Large intestine (tissue), 3 donors: ENCODE measurements around the gene SIGLEC9. TPM values are rescaled to one million over a fixed set of nuclear protein-coding genes. Genes with fewer than 3 reads are reported as not detected.

Source experiments
- DNase-seq, 2 donors: peaks; one replicate each; pipeline versions ENCODE4 v3.0.0 to v3.0.0-alpha.2; 2013
- H3K27ac ChIP-seq: one replicate; pipeline ENCODE4 v1.5.1; 2013; ENCODE audit warnings: low read length
- H3K27me3 ChIP-seq: 2 replicates; pipeline ENCODE4 v1.6.1; 2013; ENCODE audit warnings: low read length; ENCODE audit not compliant: control insufficient read depth, insufficient read depth
- H3K36me3 ChIP-seq: 2 replicates; pipeline ENCODE4 v1.6.1; 2013; ENCODE audit warnings: low read length; ENCODE audit not compliant: control insufficient read depth, insufficient read depth
- H3K4me1 ChIP-seq: one replicate; pipeline ENCODE4 v1.6.1; 2013; ENCODE audit warnings: low read length; ENCODE audit not compliant: control insufficient read depth, insufficient read depth
- H3K4me3 ChIP-seq: one replicate; pipeline ENCODE4 v1.5.1; 2013; ENCODE audit warnings: low read length
- H3K9me3 ChIP-seq: one replicate; pipeline ENCODE4 v1.6.1; 2013; ENCODE audit warnings: mild to moderate bottlenecking, low read depth, low read length, moderate library complexity; ENCODE audit not compliant: control insufficient read depth
- WGBS: methylation state at CpG from one replicate; pipeline ENCODE4 v1.1.5; 2013; ENCODE audit warnings: low lambda C conversion rate; ENCODE audit not compliant: insufficient coverage; 5-methylcytosine and 5-hydroxymethylcytosine counted together
- polyA plus RNA-seq: library from polyadenylated mRNA; unstranded; fragments of 120-200 nt; gene quantifications from one replicate; pipeline ENCODE4 v1.2.1, GENCODE V29; 2013

SIGLEC9 gene
- polyA plus RNA-seq, 1 donor: 0.76 TPM

DNA sequence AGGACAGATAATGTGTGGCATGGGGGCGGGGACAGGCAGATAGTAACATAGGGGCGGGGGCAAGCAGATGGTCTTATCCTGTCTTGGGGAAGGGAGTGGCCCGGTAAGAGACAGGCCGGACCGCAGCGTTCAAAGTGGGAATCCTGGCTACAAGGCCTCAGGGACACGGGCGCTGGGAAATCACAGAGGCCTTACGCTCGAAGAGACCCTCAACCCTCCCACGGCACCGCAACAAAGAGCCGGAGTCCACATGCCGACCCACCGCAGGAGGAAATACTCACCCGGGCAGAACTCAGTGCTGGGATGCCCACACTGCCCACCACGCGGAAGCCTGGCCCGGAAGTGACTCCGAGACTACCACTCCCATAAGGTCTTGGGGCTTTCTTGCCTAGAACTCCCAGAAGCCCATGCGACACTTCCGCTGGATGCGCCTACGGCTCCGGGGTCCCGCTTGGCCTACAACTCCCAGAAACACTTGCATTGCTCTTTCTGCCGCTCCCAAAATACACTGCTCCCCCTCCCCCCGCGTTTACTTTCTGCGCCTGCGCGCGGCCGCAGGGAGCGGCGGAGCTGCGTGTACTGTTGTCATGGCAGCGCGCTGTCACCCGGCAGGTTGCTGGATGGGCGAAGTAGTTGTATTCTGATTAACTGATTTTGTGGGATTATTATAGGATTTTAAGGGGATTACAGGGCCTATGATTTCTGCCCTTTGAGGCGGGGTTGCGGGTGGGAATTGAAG is 16.5 kb upstream of the SIGLEC9 start, which contains the start of gene CTU1:
Gene CTU1 (minus strand): TSS at position 344 of the 739 bp plus-strand sequence. CDS start 3,840 bp downstream, outside the sequence.
- H3K36me3 ChIP-seq: peaks cover 3% of the 10 kb centered on the region
- peak; percentile 99 to 100 for DNase-seq
- no peaks in the 10 kb centered on the region for H3K27me3 ChIP-seq
- H3K9me3 ChIP-seq: no peaks in the 10 kb centered on the region
- peak within 1 kb of the TSS; percentile 73 for H3K4me3 ChIP-seq
- peaks cover 8% of the 10 kb centered on the region for H3K4me1 ChIP-seq
- no CpG with 5 or more reads among the region's 43 CpGs for WGBS
- peak within 1 kb of the TSS; percentile 13 for H3K27ac ChIP-seq

- WGBS: no CpG with 5 or more reads among the region's 15 CpGs
- Histone ChIP-seq H3K4me3 (peak overlapping the region; percentile 73), H3K9me3 (no peaks in the 10 kb centered on the region), H3K4me1 (peaks cover 8% of the 10 kb centered on the region), H3K36me3 (peaks cover under 1% of the 10 kb centered on the region), H3K27me3 (no peaks in the 10 kb centered on the region), H3K27ac (no peak overlapping the region)
- no peak for DNase-seq
Measured at GRCh38 chr19:51108805-51109146, 15.9 kb upstream of the SIGLEC9 start.

DNA sequence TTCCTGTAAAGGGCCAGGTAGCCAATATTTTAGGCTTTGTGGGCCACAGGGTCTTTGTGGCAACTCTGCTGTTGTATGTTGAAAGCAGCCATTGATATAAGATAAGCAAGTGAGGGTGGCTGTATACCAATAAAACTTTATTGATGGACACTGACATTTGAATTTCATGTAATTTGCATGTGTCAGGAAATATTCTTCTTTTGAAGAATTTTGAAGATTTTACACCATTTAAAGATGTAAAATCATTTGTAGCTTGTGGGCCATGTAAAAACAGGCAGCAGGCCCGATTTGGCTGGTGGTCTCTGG is 14.1 kb upstream of the SIGLEC9 start:
- H3K4me3 ChIP-seq: no peak overlapping the region
- H3K36me3 ChIP-seq: no peaks in the 10 kb centered on the region
- H3K4me1 ChIP-seq: peaks cover 8% of the 10 kb centered on the region
- no peak for DNase-seq
- no CpG with 5 or more reads among the region's 1 CpG for WGBS
- no peaks in the 10 kb centered on the region for H3K27me3 ChIP-seq
- no peaks in the 10 kb centered on the region for H3K9me3 ChIP-seq
- no peak overlapping the region for H3K27ac ChIP-seq

GRCh38 chr19:51111606-51112005 is 13.1 kb upstream of the SIGLEC9 start:
- Histone ChIP-seq H3K27ac (no peak overlapping the region), H3K4me1 (peaks cover 8% of the 10 kb centered on the region), H3K36me3 (no peaks in the 10 kb centered on the region), H3K9me3 (no peaks in the 10 kb centered on the region), H3K4me3 (no peak overlapping the region), H3K27me3 (no peaks in the 10 kb centered on the region)
- no peak for DNase-seq
- no CpG with 5 or more reads among the region's 6 CpGs for WGBS

DNA sequence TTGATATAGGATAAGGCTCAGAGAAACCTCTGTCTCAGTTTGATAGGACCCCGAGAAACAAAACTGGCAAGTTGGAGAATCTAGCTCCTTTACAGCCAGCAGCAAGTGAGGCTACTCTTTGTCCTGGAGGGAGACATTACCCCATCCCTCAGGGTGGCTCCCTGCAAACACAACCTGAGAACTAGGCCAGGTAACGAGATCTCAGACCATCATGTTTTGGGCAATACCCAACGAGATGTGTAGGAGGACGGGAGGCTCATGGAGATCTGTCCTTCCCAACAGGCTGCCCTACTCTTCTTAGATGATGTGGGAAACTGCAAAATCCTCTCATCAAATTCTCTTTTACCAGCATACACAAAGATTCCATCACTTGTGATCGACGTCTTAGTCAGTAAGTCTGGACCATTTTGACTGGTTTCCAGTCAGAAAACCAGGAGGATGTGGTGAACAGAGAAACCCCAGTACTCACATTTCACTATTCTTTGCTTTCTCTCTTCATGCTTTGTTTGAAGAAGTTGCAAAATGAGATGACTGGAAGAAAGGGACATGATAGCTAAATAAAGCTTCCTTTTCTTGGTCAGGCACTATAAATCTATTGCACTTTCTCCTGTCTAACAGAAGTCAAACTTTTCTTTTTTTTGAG is 10.5 kb upstream of the SIGLEC9 start:
- no peaks in the 10 kb centered on the region for H3K36me3 ChIP-seq
- no peaks in the 10 kb centered on the region for H3K4me1 ChIP-seq
- H3K9me3 ChIP-seq: no peaks in the 10 kb centered on the region
- WGBS: no CpG with 5 or more reads among the region's 6 CpGs
- H3K27me3 ChIP-seq: no peaks in the 10 kb centered on the region
- no peak for DNase-seq
- H3K27ac ChIP-seq: no peak overlapping the region
- H3K4me3 ChIP-seq: no peak overlapping the region

DNA sequence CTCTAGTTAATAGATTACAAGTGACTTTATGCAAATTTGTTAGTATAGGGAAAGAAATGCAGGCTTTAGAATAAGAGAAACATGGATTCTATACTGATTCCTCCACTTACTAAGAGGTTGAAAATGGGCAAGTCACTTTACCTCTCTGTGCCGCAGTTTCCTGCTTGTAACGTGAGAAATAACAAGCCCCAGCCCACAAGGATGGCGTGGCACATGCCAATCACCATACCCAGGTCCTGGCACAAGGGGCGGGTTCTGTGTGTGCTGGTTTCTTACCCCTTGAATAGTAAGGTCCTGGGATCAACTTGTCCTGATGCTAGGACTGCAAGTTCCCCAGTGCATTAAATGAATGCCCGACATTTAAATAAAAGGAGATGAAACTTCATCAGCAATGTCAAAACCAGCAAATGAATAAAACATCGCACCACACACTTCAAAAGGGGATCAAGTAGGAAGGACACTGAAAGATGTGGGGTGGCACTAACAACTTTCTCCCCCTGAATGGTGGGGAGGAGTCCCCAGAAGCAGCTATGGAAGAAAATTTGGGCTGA is 7.9 kb upstream of the SIGLEC9 start:
- Histone ChIP-seq H3K36me3 (no peaks in the 10 kb centered on the region), H3K27me3 (no peaks in the 10 kb centered on the region), H3K4me3 (no peak overlapping the region), H3K9me3 (no peaks in the 10 kb centered on the region), H3K4me1 (no peaks in the 10 kb centered on the region), H3K27ac (no peak overlapping the region)
- no peak for DNase-seq
- WGBS: no CpG with 5 or more reads among the region's 6 CpGs

- H3K36me3 ChIP-seq: no peaks in the 10 kb centered on the region
- no peak overlapping the region for H3K4me3 ChIP-seq
- H3K27ac ChIP-seq: no peak overlapping the region
- H3K4me1 ChIP-seq: no peaks in the 10 kb centered on the region
- H3K27me3 ChIP-seq: no peaks in the 10 kb centered on the region
- DNase-seq: no peak
- no peaks in the 10 kb centered on the region for H3K9me3 ChIP-seq
- 58% methylated on average over 2 of the region's 4 CpGs for WGBS
Measured at GRCh38 chr19:51119101-51119500, 5.6 kb upstream of the SIGLEC9 start.

GRCh38 chr19:51119611-51120010 is 5.1 kb upstream of the SIGLEC9 start:
- DNase-seq: no peak
- Histone ChIP-seq H3K9me3 (no peaks in the 10 kb centered on the region), H3K4me3 (no peak overlapping the region), H3K36me3 (no peaks in the 10 kb centered on the region), H3K27ac (no peak overlapping the region), H3K27me3 (no peaks in the 10 kb centered on the region), H3K4me1 (no peaks in the 10 kb centered on the region)
- WGBS: no CpG with 5 or more reads among the region's 6 CpGs

GRCh38 chr19:51120160-51120559 is 4.5 kb upstream of the SIGLEC9 start:
- DNase-seq: no peak
- no peaks in the 10 kb centered on the region for H3K27me3 ChIP-seq
- H3K9me3 ChIP-seq: no peaks in the 10 kb centered on the region
- 100% methylated on average over 1 of the region's 6 CpGs for WGBS
- no peaks in the 10 kb centered on the region for H3K4me1 ChIP-seq
- H3K27ac ChIP-seq: no peak overlapping the region
- no peaks in the 10 kb centered on the region for H3K36me3 ChIP-seq
- no peak overlapping the region for H3K4me3 ChIP-seq

DNA sequence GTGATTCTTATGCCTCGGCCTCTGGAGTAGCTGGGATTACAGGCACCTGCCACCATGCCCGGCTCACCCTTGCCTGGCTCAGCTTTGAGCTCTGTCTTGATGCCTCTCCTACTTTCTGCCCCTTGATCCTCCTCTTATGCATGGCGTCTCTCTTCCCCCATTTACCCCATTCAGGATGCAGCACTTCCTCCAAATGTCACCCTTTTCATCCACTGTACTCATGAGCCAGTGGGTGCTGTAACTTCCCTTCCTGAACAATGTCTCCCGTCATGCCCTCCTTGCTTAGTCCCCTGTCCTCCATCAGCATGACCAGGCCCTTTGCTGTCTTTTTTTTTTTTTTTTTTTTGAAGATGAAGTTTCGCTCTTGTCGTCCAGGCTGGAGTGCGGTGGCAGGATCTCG is 3.4 kb upstream of the SIGLEC9 start:
- H3K9me3 ChIP-seq: no peaks in the 10 kb centered on the region
- no peaks in the 10 kb centered on the region for H3K4me1 ChIP-seq
- no peak overlapping the region for H3K27ac ChIP-seq
- H3K27me3 ChIP-seq: no peaks in the 10 kb centered on the region
- DNase-seq: no peak
- no peaks in the 10 kb centered on the region for H3K36me3 ChIP-seq
- WGBS: no CpG with 5 or more reads among the region's 8 CpGs
- no peak overlapping the region for H3K4me3 ChIP-seq
